Mucosa of descending colon (tissue), 3 donors: ENCODE measurements around the gene SPARC. TPM values are rescaled to one million over a fixed set of nuclear protein-coding genes. Genes with fewer than 3 reads are reported as not detected.
A peak's percentile ranks its signal among the peaks of the same experiment; 100 is the strongest.

ENCODE experiments used
- ATAC-seq: fragments of 200-7000 bp; cut with Tn5 transposase; one replicate; pipeline ENCODE4 v1.9.1; 2020; ENCODE audit warnings: mild to moderate bottlenecking, moderate library complexity
- DNase-seq, 3 donors: peaks; one replicate each; pipeline ENCODE4 v3.0.0-alpha.2; 2020
- H3K36me3 ChIP-seq: fragments of 200-600 bp; one replicate; pipeline ENCODE4 v1.8.0; 2021; ENCODE audit warnings: low read depth, mild to moderate bottlenecking
- H3K4me1 ChIP-seq: fragments of 200-600 bp; one replicate; pipeline ENCODE4 v1.8.0; 2021; ENCODE audit warnings: low read depth, mild to moderate bottlenecking
- H3K4me3 ChIP-seq: fragments of 200-600 bp; one replicate; pipeline ENCODE4 v1.8.0; 2021; ENCODE audit warnings: mild to moderate bottlenecking
- H3K9me3 ChIP-seq: fragments of 200-600 bp; one replicate; pipeline ENCODE4 v1.8.0; 2021; ENCODE audit warnings: mild to moderate bottlenecking
- intact Hi-C, 2 donors: fragments of 100-400 bp; cut with DNase I in 1 of 2; cut with micrococcal nuclease in 1 of 2; formaldehyde crosslinking; loops; one replicate each; pipeline versions ENCODE4 v1.11.0 to v1.11.1; 2022; cut with DNase I, micrococcal nuclease
- total RNA-seq, 3 donors: library from RNA; stranded (reverse); fragmentation: NEBNext Ultra II Directional in 2 of 3; extraction: Animal tissue kit (Norgen Biotek cat#: 25700) in 2 of 3; gene quantifications; one replicate each; pipeline versions ENCODE4 v1.2.1 to v1.2.4, GENCODE V29; 2021 to 2023
- TF ChIP-seq, protein P1 (sequence below): fragments of 200-600 bp; IDR thresholded peaks from one replicate; pipeline ENCODE4 v1.8.0; 2022; ENCODE audit warnings: antibody characterized with exemption, mild to moderate bottlenecking
- donor health status: DM: no; HTN: no; CAD: no; lungs with moderate emphysema.
- donor health status: DM: no; HTN: no; CAD: no.
- donor health status: DM: no; HTN: yes; CAD: no.

Gene SPARC
- total RNA-seq, 3 donors from 2014 or later: 78.0 to 410 (median 227) TPM

DNA sequence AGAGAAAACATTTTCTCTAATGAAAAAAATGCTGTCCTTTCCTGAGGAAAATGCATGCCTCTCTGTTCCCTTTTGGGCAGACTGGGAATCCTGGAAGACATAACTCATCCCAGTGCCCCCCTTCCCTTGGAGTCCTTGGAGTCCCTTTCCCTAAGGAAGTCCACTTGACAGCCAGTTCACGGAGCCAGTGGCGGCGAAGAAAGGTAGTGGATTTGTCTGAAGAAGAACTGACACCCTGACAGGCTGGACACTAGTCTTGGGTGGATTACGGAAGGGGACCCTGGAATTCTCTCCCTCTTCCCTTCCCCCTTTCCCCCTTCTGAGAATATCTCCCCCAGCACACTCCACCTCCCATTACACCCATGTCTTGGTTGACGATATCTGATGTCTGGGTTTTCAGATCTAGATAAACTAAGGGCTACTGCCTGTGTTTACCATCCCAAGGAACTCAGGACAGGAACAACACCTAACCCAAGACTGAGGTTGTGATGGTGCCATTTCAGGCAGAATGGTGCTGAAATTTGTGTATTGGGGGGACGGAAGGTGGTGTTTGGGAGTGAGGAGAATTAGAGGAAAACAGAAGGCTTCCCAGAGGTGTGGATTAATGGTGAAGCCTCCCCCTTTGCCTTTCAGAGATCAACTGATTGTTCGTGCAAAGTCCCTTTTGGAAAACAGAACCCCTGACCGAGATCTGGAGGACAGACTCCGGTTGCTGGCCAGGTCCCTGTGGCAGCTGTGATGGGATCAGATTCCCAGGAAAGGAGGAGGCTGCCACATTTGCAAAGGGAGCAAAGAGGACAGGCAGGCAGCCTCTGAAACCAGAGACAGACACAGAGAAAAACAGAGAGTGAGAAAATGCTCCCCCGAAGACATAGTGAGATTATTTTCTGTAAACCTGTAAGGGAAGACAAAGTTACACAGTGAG, 704 bp downstream of the SPARC start:
- ATAC-seq: no peak
- no peaks in the 10 kb centered on the region for H3K4me1 ChIP-seq
- no peaks in the 10 kb centered on the region for H3K9me3 ChIP-seq

DNA sequence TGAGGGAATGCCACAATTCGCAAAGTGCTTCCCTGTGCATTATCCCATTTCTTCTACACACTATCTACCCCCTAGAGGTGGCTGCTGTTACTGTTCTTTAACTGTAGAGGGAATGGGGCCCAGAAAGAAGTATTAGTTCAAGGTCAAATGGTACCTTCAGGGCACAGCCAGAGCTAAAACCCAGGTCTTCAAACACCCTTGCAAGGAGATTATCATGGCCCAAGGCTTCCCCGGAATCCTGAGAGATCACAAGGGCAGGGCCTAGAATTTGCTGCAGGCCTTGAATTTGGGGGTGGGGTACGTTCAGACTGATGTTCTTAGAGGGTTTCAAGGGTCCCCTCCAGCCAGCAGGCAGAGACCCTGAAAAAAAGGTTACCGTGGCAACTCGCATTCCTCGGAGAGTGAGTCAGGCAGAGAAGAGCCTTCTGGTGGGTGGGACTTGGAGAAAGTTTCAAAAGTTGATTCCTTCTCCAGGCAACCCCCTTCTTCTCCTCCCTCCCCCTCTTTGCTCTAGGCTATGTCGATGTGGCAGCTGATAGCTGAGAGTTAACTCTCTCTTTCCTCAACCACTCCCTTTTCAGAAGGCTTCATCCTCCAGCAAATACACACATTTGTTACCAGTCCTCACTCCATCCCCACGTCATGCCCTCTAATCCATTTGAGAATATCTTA, 1.9 kb downstream of the SPARC start:
- TF ChIP-seq, protein P1, sequence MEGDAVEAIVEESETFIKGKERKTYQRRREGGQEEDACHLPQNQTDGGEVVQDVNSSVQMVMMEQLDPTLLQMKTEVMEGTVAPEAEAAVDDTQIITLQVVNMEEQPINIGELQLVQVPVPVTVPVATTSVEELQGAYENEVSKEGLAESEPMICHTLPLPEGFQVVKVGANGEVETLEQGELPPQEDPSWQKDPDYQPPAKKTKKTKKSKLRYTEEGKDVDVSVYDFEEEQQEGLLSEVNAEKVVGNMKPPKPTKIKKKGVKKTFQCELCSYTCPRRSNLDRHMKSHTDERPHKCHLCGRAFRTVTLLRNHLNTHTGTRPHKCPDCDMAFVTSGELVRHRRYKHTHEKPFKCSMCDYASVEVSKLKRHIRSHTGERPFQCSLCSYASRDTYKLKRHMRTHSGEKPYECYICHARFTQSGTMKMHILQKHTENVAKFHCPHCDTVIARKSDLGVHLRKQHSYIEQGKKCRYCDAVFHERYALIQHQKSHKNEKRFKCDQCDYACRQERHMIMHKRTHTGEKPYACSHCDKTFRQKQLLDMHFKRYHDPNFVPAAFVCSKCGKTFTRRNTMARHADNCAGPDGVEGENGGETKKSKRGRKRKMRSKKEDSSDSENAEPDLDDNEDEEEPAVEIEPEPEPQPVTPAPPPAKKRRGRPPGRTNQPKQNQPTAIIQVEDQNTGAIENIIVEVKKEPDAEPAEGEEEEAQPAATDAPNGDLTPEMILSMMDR: no peak
- Histone ChIP-seq H3K36me3 (no peaks in the 10 kb centered on the region), H3K4me3 (no peak overlapping the region), H3K9me3 (no peaks in the 10 kb centered on the region), H3K4me1 (no peaks in the 10 kb centered on the region)
- intact Hi-C loops: no loop called here
- DNase-seq: peak in 1 of 3 donors; percentile 47
- peak; percentile 60 for ATAC-seq

More for the DNA sequence above, 704 bp downstream of the SPARC start:
- intact Hi-C loops: no loop called here
- H3K36me3 ChIP-seq: no peaks in the 10 kb centered on the region
- H3K4me3 ChIP-seq: peak overlapping the region; percentile 24
- no peak for DNase-seq
- TF ChIP-seq, protein P1: no peak

DNA sequence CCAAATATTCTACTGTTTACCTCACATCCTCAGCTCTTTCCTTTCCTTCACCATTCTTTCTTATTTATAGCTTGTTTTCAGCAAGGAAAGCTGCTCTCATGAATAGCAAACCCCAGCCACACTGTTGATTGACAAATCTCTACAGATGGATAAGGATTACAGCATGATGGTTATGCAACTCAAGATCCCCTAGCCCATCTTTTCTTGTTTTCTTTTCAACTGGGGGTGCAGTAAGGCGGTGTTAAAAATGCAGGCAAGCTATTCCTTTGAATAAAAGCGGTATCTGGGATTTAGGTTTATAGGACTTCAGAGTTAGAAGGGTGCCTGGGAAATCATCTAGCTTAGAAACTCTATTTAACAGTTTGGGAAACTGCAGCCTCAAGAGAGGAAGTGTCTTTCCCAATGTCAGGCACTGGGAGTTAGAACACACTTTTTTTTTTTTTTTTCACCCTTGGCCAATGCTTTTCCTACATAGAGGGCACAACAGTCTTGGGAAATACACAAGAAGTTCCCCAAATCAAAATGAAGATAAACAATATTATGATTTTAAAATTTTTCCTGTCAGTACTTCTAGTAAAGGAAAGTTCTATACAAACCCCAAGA, 2.6 kb downstream of the SPARC start:
- H3K4me1 ChIP-seq: no peaks in the 10 kb centered on the region
- TF ChIP-seq, protein P1: no peak
- intact Hi-C loops: no loop called here
- H3K36me3 ChIP-seq: no peaks in the 10 kb centered on the region
- no peak for DNase-seq
- H3K9me3 ChIP-seq: no peaks in the 10 kb centered on the region
- ATAC-seq: no peak
- H3K4me3 ChIP-seq: no peak overlapping the region

DNA sequence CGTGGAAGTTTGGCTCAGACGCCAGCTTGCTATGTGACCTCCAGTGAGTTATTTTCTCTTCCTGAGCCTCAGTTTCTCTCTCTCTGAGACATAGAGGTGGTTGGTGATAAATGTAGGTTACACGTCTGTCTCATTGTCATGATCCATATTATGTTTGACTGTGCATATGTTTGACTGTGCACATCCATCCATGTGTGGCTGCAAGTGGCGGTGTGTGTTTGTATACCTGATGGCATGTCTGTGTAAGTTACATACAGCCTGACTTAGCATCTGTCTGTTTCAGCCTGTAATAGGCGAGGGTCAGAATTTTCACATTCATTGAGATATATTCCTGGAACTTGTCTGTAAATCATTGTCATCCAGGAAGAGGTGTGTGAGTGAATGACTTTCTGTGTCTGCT, 3.3 kb downstream of the SPARC start:
- H3K9me3 ChIP-seq: no peaks in the 10 kb centered on the region
- no peaks in the 10 kb centered on the region for H3K36me3 ChIP-seq
- no peak overlapping the region for H3K4me3 ChIP-seq
- TF ChIP-seq, protein P1: no peak
- intact Hi-C loops: no loop called here
- DNase-seq: no peak
- no peaks in the 10 kb centered on the region for H3K4me1 ChIP-seq
- no peak for ATAC-seq

DNA sequence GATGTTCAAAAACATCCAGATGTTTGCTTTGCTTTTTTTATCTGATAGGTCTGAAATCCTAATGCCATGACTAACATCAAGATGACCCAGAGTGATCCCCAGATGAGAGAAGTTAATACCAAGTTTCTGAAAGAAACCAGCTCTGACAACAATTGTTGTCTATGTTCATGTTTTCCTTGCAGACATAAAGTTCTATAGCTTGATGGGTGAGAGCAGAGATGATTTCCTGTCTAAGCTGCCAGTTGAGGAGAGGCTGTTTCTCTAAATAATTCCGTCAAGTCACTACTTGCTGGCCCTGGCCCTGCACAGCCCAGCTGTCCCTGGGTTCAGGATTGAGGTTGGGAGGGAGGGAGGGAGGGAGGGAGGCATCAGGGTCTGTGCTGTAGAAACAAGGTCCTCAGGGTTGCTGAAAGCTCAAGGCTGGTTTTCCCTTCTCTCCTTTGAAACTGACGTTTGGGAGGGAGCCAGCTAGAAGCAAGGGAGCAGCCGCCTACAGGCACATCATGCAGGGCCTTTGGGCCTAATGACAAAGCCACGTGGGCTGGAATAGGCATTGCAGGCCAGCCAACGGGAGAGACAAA, 3.9 kb downstream of the SPARC start:
- no peaks in the 10 kb centered on the region for H3K36me3 ChIP-seq
- no peaks in the 10 kb centered on the region for H3K9me3 ChIP-seq
- H3K4me3 ChIP-seq: no peak overlapping the region
- no peaks in the 10 kb centered on the region for H3K4me1 ChIP-seq
- DNase-seq (no peak), ATAC-seq (no peak)
- intact Hi-C loops: no loop called here
- TF ChIP-seq, protein P1: no peak
